HUES64 (cell line): Measurements from ENCODE around the gene BLZF1.
"Not testable (repeated sequence)": the region's sequence is repeated elsewhere in the genome, so short reads cannot be mapped to it uniquely, and the experiment has no call there.

Experiments
- H3K27ac ChIP-seq: 2 replicates; pipeline ENCODE4 v1.7.0; 2013; ENCODE audit warnings: low read depth, low read length, inconsistent platforms
- H3K27me3 ChIP-seq: 2 replicates; pipeline ENCODE4 v1.6.1; 2013; ENCODE audit warnings: mild to moderate bottlenecking, low read length; ENCODE audit not compliant: insufficient read depth
- H3K36me3 ChIP-seq: 2 replicates; pipeline ENCODE4 v1.6.1; 2013; ENCODE audit warnings: mild to moderate bottlenecking, low read length; ENCODE audit not compliant: insufficient read depth
- H3K4me1 ChIP-seq: 2 replicates; pipeline ENCODE4 v1.6.1; 2013; ENCODE audit warnings: mild to moderate bottlenecking, low read length, moderate library complexity; ENCODE audit not compliant: insufficient read depth
- H3K4me3 ChIP-seq: 2 replicates; pipeline ENCODE4 v1.5.1; 2013; ENCODE audit warnings: mild to moderate bottlenecking, low read length, moderate library complexity
- H3K9ac ChIP-seq: 2 replicates; pipeline ENCODE4 v1.6.1; 2013; ENCODE audit warnings: mild to moderate bottlenecking, low read depth, low read length
- H3K9me3 ChIP-seq: 2 replicates; pipeline ENCODE4 v1.6.1; 2013; ENCODE audit warnings: low read depth, low read length; ENCODE audit not compliant: insufficient read depth
- WGBS: fragments of 150-250, 120-280 bp; methylation state at CpG from one replicate; pipeline ENCODE4 v1.1.7; 2013; ENCODE audit warnings: missing lambda C conversion rate; 5-methylcytosine and 5-hydroxymethylcytosine counted together

BLZF1 gene

GRCh38 chr1:169395955-169396354, 28.0 kb downstream of the BLZF1 start:
- Histone ChIP-seq H3K27me3 (no peaks in the 10 kb centered on the region), H3K4me1 (no peaks in the 10 kb centered on the region), H3K4me3 (no peak overlapping the region), H3K27ac (no peak overlapping the region), H3K9me3 (no peaks in the 10 kb centered on the region), H3K9ac (no peak overlapping the region), H3K36me3 (peaks cover 24% of the 10 kb centered on the region)
- 92% methylated on average over 2 of the region's 3 CpGs for WGBS

- H3K27me3 ChIP-seq, H3K4me1 ChIP-seq, H3K36me3 ChIP-seq, H3K4me3 ChIP-seq, H3K9me3 ChIP-seq, H3K9ac ChIP-seq, H3K27ac ChIP-seq: not testable (repeated sequence)
- no CpG with 5 or more reads among the region's 1 CpG for WGBS
Measured at GRCh38 chr1:169402578-169402977, 34.6 kb downstream of the BLZF1 start.

- H3K4me1 ChIP-seq, H3K4me3 ChIP-seq, H3K36me3 ChIP-seq, H3K9me3 ChIP-seq, H3K27ac ChIP-seq, H3K9ac ChIP-seq, H3K27me3 ChIP-seq: not testable (repeated sequence)
- 89% methylated on average over 5 of the region's 5 CpGs for WGBS
Measured at GRCh38 chr1:169408340-169408739, 40.3 kb downstream of the BLZF1 start.

GRCh38 chr1:169414952-169415351, 47.0 kb downstream of the BLZF1 start:
- no peak overlapping the region for H3K9ac ChIP-seq

GRCh38 chr1:169421309-169421708, 53.3 kb downstream of the BLZF1 start:
- no peak overlapping the region for H3K9ac ChIP-seq
- H3K4me1 ChIP-seq, result no peaks in the 10 kb centered on the region
- no peaks in the 10 kb centered on the region for H3K27me3 ChIP-seq
- WGBS, result 95% methylated on average over 5 of the region's 5 CpGs
- peaks cover 4% of the 10 kb centered on the region; the same call in 1 of the 2 replicates for H3K36me3 ChIP-seq
- no peak overlapping the region for H3K27ac ChIP-seq
- H3K9me3 ChIP-seq, result no peaks in the 10 kb centered on the region
- H3K4me3 ChIP-seq, result no peak overlapping the region

More at GRCh38 chr1:169414952-169415351, 47.0 kb downstream of the BLZF1 start:
- H3K4me1 ChIP-seq, result no peaks in the 10 kb centered on the region
- no peak overlapping the region for H3K4me3 ChIP-seq
- peaks cover 4% of the 10 kb centered on the region; the same call in 1 of the 2 replicates for H3K36me3 ChIP-seq
- no peaks in the 10 kb centered on the region for H3K9me3 ChIP-seq
- WGBS, result 90% methylated on average over 2 of the region's 2 CpGs
- H3K27me3 ChIP-seq, result no peaks in the 10 kb centered on the region
- H3K27ac ChIP-seq, result no peak overlapping the region

- no peaks in the 10 kb centered on the region for H3K9me3 ChIP-seq
- H3K27ac ChIP-seq, result no peak overlapping the region
- 89% methylated on average over 4 of the region's 6 CpGs for WGBS
- peaks cover 7% of the 10 kb centered on the region for H3K27me3 ChIP-seq
- H3K9ac ChIP-seq, result no peak overlapping the region
- H3K4me1 ChIP-seq, result peaks cover 3% of the 10 kb centered on the region; the same call in 1 of the 2 replicates
- no peaks in the 10 kb centered on the region; the same call in 1 of the 2 replicates for H3K36me3 ChIP-seq
- H3K4me3 ChIP-seq, result peak overlapping the region; percentile 84
Measured at GRCh38 chr1:169426174-169426705, 58.2 kb downstream of the BLZF1 start.

GRCh38 chr1:169427081-169427641, 59.2 kb downstream of the BLZF1 start, which contains the start of gene CCDC181:
Gene CCDC181, minus strand, starts transcription at chr1:169427474. Its CDS starts 2,547 bp downstream, at chr1:169424927.
- H3K9me3 ChIP-seq, result no peaks in the 10 kb centered on the region; the same call in 1 of the 2 replicates
- no peaks in the 10 kb centered on the region; the same call in 1 of the 2 replicates for H3K36me3 ChIP-seq
- 2% methylated on average over 28 of the region's 29 CpGs for WGBS
- H3K27ac ChIP-seq, result no peak within 1 kb of the TSS
- peak within 1 kb of the TSS; percentile 84 for H3K4me3 ChIP-seq
- peaks cover 7% of the 10 kb centered on the region for H3K27me3 ChIP-seq
- peaks cover 3% of the 10 kb centered on the region; the same call in 1 of the 2 replicates for H3K4me1 ChIP-seq
- H3K9ac ChIP-seq, result peak within 1 kb of the TSS; percentile 58
